A549 (cell line): ENCODE measurements around the gene ACBD7. TPM values are rescaled to one million over a fixed set of nuclear protein-coding genes. Genes with fewer than 3 reads are reported as not detected.

Experiments
- ATAC-seq, 2 experiments: fragments of 200-7000 bp in 1 of 2; fragments of >200 bp in 1 of 2; cut with Nextera tagmentation in 1 of 2; cut with Tn5 transposase in 1 of 2; 3 replicates each; pipeline versions ENCODE4 v1.8.0 to v1.9.1; 2018 to 2020; ENCODE audit warnings: mild to moderate bottlenecking in 1 of 2, moderate library complexity in 1 of 2
- CTCF ChIA-PET: fragments of 300-600 bp; sonication (Branson Sonifier 250); formaldehyde crosslinking; extraction: SDS; loops from one replicate; lab custom pipeline; 2021; ENCODE audit warnings: antibody characterized with exemption, inconsistent platforms; lab: Yijun Ruan, JAX
- POLR2A ChIA-PET: fragments of 350-600 bp; formaldehyde crosslinking; extraction: SDS; loops from one replicate; lab custom pipeline; 2021; ENCODE audit warnings: antibody characterized with exemption, inconsistent platforms; lab: Yijun Ruan, JAX
- DNase-seq, 2 experiments: peaks; one replicate each; pipeline versions ENCODE4 v3.0.0 to v3.0.0-alpha.2; 2011 to 2016; ENCODE audit warnings: low read depth in 1 of 2, low spot score in 1 of 2
- FAIRE-seq: peaks from 2 replicates; lab custom pipeline; 2011; peaks lifted over from hg19 to GRCh38; lab: Jason Lieb, UNC
- H3K27ac ChIP-seq, 2 experiments: fragments of >200 bp; sonication (Bioruptor Twin); formaldehyde crosslinking; 3 replicates each; pipeline ENCODE4 v1.5.1; 2016 to 2017
- H3K4me1 ChIP-seq: fragments of >200 bp; sonication (Bioruptor Twin); formaldehyde crosslinking; 3 replicates; pipeline ENCODE4 v1.6.1; 2016
- H3K4me2 ChIP-seq: fragments of >200 bp; sonication (Bioruptor Twin); formaldehyde crosslinking; 3 replicates; pipeline ENCODE4 v1.6.1; 2016
- H3K4me3 ChIP-seq: fragments of >200 bp; sonication (Bioruptor Twin); formaldehyde crosslinking; 3 replicates; pipeline ENCODE4 v1.5.1; 2016
- H3K9me3 ChIP-seq: fragments of >200 bp; sonication (Bioruptor Twin); formaldehyde crosslinking; 3 replicates; pipeline ENCODE4 v1.6.1; 2016
- ATOH8 ChIP-seq: fragments of 250-450 bp; sonication (Bioruptor Pico); IDR thresholded peaks from 2 replicates; pipeline ENCODE4 v1.5.0; 2020; ENCODE audit warnings: low read depth, mild to moderate bottlenecking, moderate library complexity
- BHLHE40 ChIP-seq: IDR thresholded peaks from 2 replicates; pipeline ENCODE4 v1.6.1; 2012; ENCODE audit warnings: low read depth, low read length, inconsistent platforms
- CBX2 ChIP-seq: fragments of 200-600 bp; sonication (generic); IDR thresholded peaks from 2 replicates; pipeline ENCODE4 v1.6.1; 2016; ENCODE audit warnings: low read depth, mild to moderate bottlenecking, borderline replicate concordance
- CHD2 ChIP-seq: fragments of 150-350 bp; IDR thresholded peaks from 2 replicates; pipeline ENCODE4 v1.6.1; 2014; ENCODE audit warnings: low read length; ENCODE audit not compliant: partially characterized antibody
- E2F6 ChIP-seq: IDR thresholded peaks from 2 replicates; pipeline ENCODE4 v1.6.1; 2012; ENCODE audit warnings: low read depth, borderline replicate concordance
- EHMT2 ChIP-seq: fragments of 200-600 bp; sonication (generic); IDR thresholded peaks from 2 replicates; pipeline ENCODE4 v1.6.1; 2016; ENCODE audit warnings: antibody characterized with exemption, low read depth, mild to moderate bottlenecking, moderate library complexity
- EP300 ChIP-seq, 2 experiments: fragments of >200 bp; sonication (Bioruptor Twin); formaldehyde crosslinking; IDR thresholded peaks; 2 replicates in 1 of 2; 3 replicates in 1 of 2; pipeline ENCODE4 v1.6.1; 2016 to 2017
- HDAC2 ChIP-seq: fragments of 200-600 bp; sonication (generic); IDR thresholded peaks from 2 replicates; pipeline ENCODE4 v1.6.1; 2016
- HMGXB4 ChIP-seq: fragments of 250-450 bp; sonication (Bioruptor Pico); IDR thresholded peaks from 2 replicates; pipeline ENCODE4 v1.5.0; 2021; ENCODE audit warnings: mild to moderate bottlenecking, moderate library complexity, borderline replicate concordance
- KDM1A ChIP-seq: fragments of 200-600 bp; sonication (generic); IDR thresholded peaks from 2 replicates; pipeline ENCODE4 v1.6.1; 2016; ENCODE audit warnings: low read depth, mild to moderate bottlenecking
- MAFK ChIP-seq: fragments of 450-650 bp; IDR thresholded peaks from 2 replicates; pipeline ENCODE4 v1.6.1; 2014; ENCODE audit not compliant: partially characterized antibody
- MAZ ChIP-seq: fragments of 150-350 bp; IDR thresholded peaks from 2 replicates; pipeline ENCODE4 v1.6.1; 2014; ENCODE audit warnings: antibody characterized with exemption, low read depth, low read length, borderline replicate concordance
- NPAS2 ChIP-seq: fragments of 250-450 bp; sonication (Bioruptor Pico); IDR thresholded peaks from 2 replicates; pipeline ENCODE4 v1.8.0; 2022; ENCODE audit warnings: mild to moderate bottlenecking, moderate library complexity, borderline replicate concordance
- NR3C1 ChIP-seq: fragments of >200 bp; sonication (Bioruptor Twin); formaldehyde crosslinking; IDR thresholded peaks from 3 replicates; pipeline ENCODE4 v1.6.1; 2017
- RAD21 ChIP-seq, 2 experiments: fragments of >200 bp in 1 of 2; sonication (Bioruptor Twin) in 1 of 2; formaldehyde crosslinking in 1 of 2; IDR thresholded peaks in 1 of 2; conservative IDR thresholded peaks in 1 of 2; 2 replicates in 1 of 2; 3 replicates in 1 of 2; pipeline ENCODE4 v1.6.1; 2012 to 2018; ENCODE audit warnings: inconsistent platforms in 1 of 2
- RNF2 ChIP-seq: fragments of 200-600 bp; sonication (generic); IDR thresholded peaks from 2 replicates; pipeline ENCODE4 v1.6.1; 2016; ENCODE audit warnings: low read depth, mild to moderate bottlenecking, antibody characterized with exemption, moderate library complexity, borderline replicate concordance
- ZC3H11A ChIP-seq: fragments of 450-650 bp; IDR thresholded peaks from 2 replicates; pipeline ENCODE4 v1.6.1; 2014; ENCODE audit warnings: antibody characterized with exemption, mild to moderate bottlenecking
- ZFP36 ChIP-seq: fragments of 450-650 bp; IDR thresholded peaks from 2 replicates; pipeline ENCODE4 v1.6.1; 2014; ENCODE audit warnings: borderline replicate concordance; ENCODE audit not compliant: partially characterized antibody
- ZNF302 ChIP-seq: fragments of 250-450 bp; sonication (Bioruptor Pico); IDR thresholded peaks from 2 replicates; pipeline ENCODE4 v1.9.0; 2021; ENCODE audit warnings: inconsistent platforms, mild to moderate bottlenecking, moderate library complexity
- ZSCAN20 ChIP-seq: fragments of 250-450 bp; sonication (Bioruptor Pico); IDR thresholded peaks from 2 replicates; pipeline ENCODE4 v1.8.0; 2022; ENCODE audit warnings: mild to moderate bottlenecking, moderate library complexity
- WGBS: methylation state at CpG from one replicate; pipeline ENCODE4 v1.1.6; 2017; ENCODE audit errors: missing lambda C conversion rate; 5-methylcytosine and 5-hydroxymethylcytosine counted together
- polyA plus RNA-seq, 4 experiments: library from polyadenylated mRNA; depleted of rRNA in 3 of 4; stranded (reverse); fragments of >200 nt; fragmentation: RNase III in 1 of 4; extraction: RNeasy Plus Mini Kit Qiagen cat#74134 plus additional on column Dnase treatment in 1 of 4; gene quantifications; 2 replicates in 3 of 4; 3 replicates in 1 of 4; pipeline ENCODE4 v1.2.3, GENCODE V29; 2011 to 2017

ACBD7 gene
- polyA plus RNA-seq, 2 of the 4 experiments (the other 2 are of a cell fraction): 0.90 to 1.2 TPM

GRCh38 chr10:15106352-15107013, 17.9 kb upstream of the ACBD7 start (continued):
- TF ChIP-seq RAD21 (conservative IDR thresholded peaks at IDR 0.05 in 1 of 2, IDR thresholded peaks at IDR 0.05 in 1 of 2): peak; percentile 75 to 85
- no peak for TF ChIP-seq HMGXB4
- TF ChIP-seq CHD2: no peak
- no peak for TF ChIP-seq ZNF302 (CRISPR knock-in tag)
- no peak for TF ChIP-seq KDM1A
- TF ChIP-seq MAFK: no peak
- TF ChIP-seq HDAC2: no peak
- no peak for TF ChIP-seq ZSCAN20 (CRISPR knock-in tag)
- TF ChIP-seq NPAS2 (CRISPR knock-in tag): no peak

GRCh38 chr10:15103513-15103912, 14.9 kb upstream of the ACBD7 start:
- TF ChIP-seq ZFP36: no peak
- no peak for TF ChIP-seq BHLHE40
- TF ChIP-seq E2F6: no peak
- no peak for TF ChIP-seq EP300 (IDR thresholded peaks at IDR 0.05)
- TF ChIP-seq MAFK: no peak
- no peak for TF ChIP-seq HDAC2
- TF ChIP-seq EHMT2: no peak
- no peak for TF ChIP-seq ZC3H11A
- no peak for TF ChIP-seq MAZ
- no peak for TF ChIP-seq HMGXB4
- TF ChIP-seq NR3C1: no peak
- no peak for TF ChIP-seq RNF2
- TF ChIP-seq ZSCAN20 (CRISPR knock-in tag): no peak
- no peak for TF ChIP-seq CBX2
- TF ChIP-seq ATOH8 (CRISPR knock-in tag): no peak
- Histone ChIP-seq H3K4me1 (peaks cover 17% of the 10 kb centered on the region; the same call in 2 of the 3 replicates), H3K4me3 (no peak overlapping the region), H3K27ac (no peak overlapping the region), H3K9me3 (no peaks in the 10 kb centered on the region), H3K4me2 (no peak overlapping the region)
- 92% methylated on average over 9 of the region's 9 CpGs for WGBS
- no peak for DNase-seq
- ATAC-seq: no peak
- ChIA-PET CTCF (interaction anchor here (0.6 kb wide), 1 partner anchor 132 kb away, joined by 4 read pairs; no protein-coding TSS in a partner anchor), POLR2A (no interaction called here)
- FAIRE-seq: no peak
